Endothelial cell of umbilical vein (primary cell): Measurements from ENCODE around the gene SPINK1. TPM values are rescaled to one million over a fixed set of nuclear protein-coding genes. Genes with fewer than 3 reads are reported as not detected.

Experiments used
- BruUV-seq: library from RNA; stranded (reverse); fragments of 400-500 nt; replicated peaks from 2 replicates; lab custom pipeline; 2021; lab: Mats Ljungman, UMichigan
- CTCF ChIA-PET: fragments of 300-600, 350-600 bp; sonication (Branson Sonifier 250); formaldehyde crosslinking; loops from one replicate; lab custom pipeline; 2021; ENCODE audit warnings: antibody characterized with exemption, inconsistent platforms; lab: Charles Lee
- POLR2A ChIA-PET: fragments of 300-600, 350-600 bp; sonication (Branson Sonifier 250); formaldehyde crosslinking; loops from one replicate; lab custom pipeline; 2021; ENCODE audit warnings: antibody characterized with exemption, inconsistent platforms; lab: Charles Lee
- DNase-seq: peaks from one replicate; pipeline ENCODE4 v3.0.0-alpha.2; 2011; ENCODE audit warnings: low read depth, low spot score
- FAIRE-seq: peaks from 2 replicates; lab custom pipeline; 2011; peaks lifted over from hg19 to GRCh38; lab: Jason Lieb, UNC
- H2AFZ ChIP-seq: 2 replicates; pipeline ENCODE4 v1.6.0; 2012; ENCODE audit warnings: low read depth, low read length, control low read depth, inconsistent platforms
- H3K27ac ChIP-seq: 2 replicates; pipeline ENCODE4 v1.5.1; 2011; ENCODE audit warnings: low read depth, mild to moderate bottlenecking, control low read depth, low read length, moderate library complexity; ENCODE audit not compliant: insufficient read depth
- H3K27me3 ChIP-seq, 2 experiments: 2 replicates each; pipeline versions ENCODE4 v1.6.0 to v1.6.1; 2011; ENCODE audit warnings: low read length in 2 of 2, mixed read lengths in 1 of 2; ENCODE audit not compliant: control insufficient read depth in 2 of 2, insufficient read depth in 2 of 2
- H3K36me3 ChIP-seq, 2 experiments: 2 replicates in 1 of 2; 3 replicates in 1 of 2; pipeline ENCODE4 v1.5.1; 2011; ENCODE audit warnings: low read length in 2 of 2, mild to moderate bottlenecking in 1 of 2, moderate library complexity in 1 of 2; ENCODE audit not compliant: control insufficient read depth in 2 of 2, insufficient read depth in 2 of 2; ENCODE audit errors: extremely low read depth in 1 of 2
- H3K4me1 ChIP-seq: 3 replicates; pipeline ENCODE4 v1.5.1; 2011; ENCODE audit warnings: mild to moderate bottlenecking, low read length; ENCODE audit not compliant: control insufficient read depth, insufficient read depth; ENCODE audit errors: extremely low read depth
- H3K4me2 ChIP-seq: 2 replicates; pipeline ENCODE4 v1.6.1; 2011; ENCODE audit warnings: low read length, control low read depth, mixed read lengths; ENCODE audit not compliant: insufficient read depth
- H3K4me3 ChIP-seq, 3 experiments: fragments of 200-600 bp in 1 of 3; sonication (generic), shearing (Covaris generic) in 1 of 3; replicated peaks in 1 of 3; 2 replicates each; pipeline ENCODE4 v1.5.1; 2011 to 2016; ENCODE audit warnings: control low read depth in 3 of 3, low read length in 3 of 3, mild to moderate bottlenecking in 2 of 3, inconsistent platforms in 1 of 3, low read depth in 1 of 3, moderate library complexity in 1 of 3; ENCODE audit not compliant: insufficient read depth in 1 of 3
- H3K79me2 ChIP-seq: 2 replicates; pipeline ENCODE4 v1.6.0; 2012; ENCODE audit warnings: low read length, inconsistent platforms; ENCODE audit not compliant: control insufficient read depth, insufficient read depth
- H3K9ac ChIP-seq: replicated peaks from 2 replicates; pipeline ENCODE3; 2011; ENCODE audit warnings: low read length, control low read depth; ENCODE audit not compliant: insufficient read depth; ENCODE audit errors: extremely low read depth
- H3K9me1 ChIP-seq: replicated peaks from 3 replicates; pipeline ENCODE4 v1.6.0; 2011; ENCODE audit warnings: mild to moderate bottlenecking, low read length; ENCODE audit not compliant: control insufficient read depth, insufficient read depth; ENCODE audit errors: extremely low read depth
- H3K9me3 ChIP-seq: replicated peaks from 2 replicates; pipeline ENCODE4 v1.5.1; 2012; ENCODE audit warnings: low read length, inconsistent platforms; ENCODE audit not compliant: control insufficient read depth, insufficient read depth
- H4K20me1 ChIP-seq: replicated peaks from 2 replicates; pipeline ENCODE3; 2011; ENCODE audit warnings: mild to moderate bottlenecking, low read length; ENCODE audit not compliant: control insufficient read depth, insufficient read depth; ENCODE audit errors: extremely low read depth
- CTCF ChIP-seq, 2 donors: IDR thresholded peaks; 1 replicate in 1 of 2; 2 replicates in 1 of 2; pipeline ENCODE4 v1.5.1; 2011; ENCODE audit warnings: low read length in 2 of 2, mild to moderate bottlenecking in 2 of 2, moderate library complexity in 2 of 2, control low read depth in 1 of 2, inconsistent platforms in 1 of 2, low read depth in 1 of 2; ENCODE audit not compliant: insufficient read depth in 1 of 2; ENCODE audit errors: extremely low read depth in 1 of 2
- EZH2 ChIP-seq: IDR thresholded peaks from 2 replicates; pipeline ENCODE4 v1.6.1; 2012; ENCODE audit warnings: borderline replicate concordance, low read depth, mild to moderate bottlenecking, moderate library complexity, low read length, inconsistent platforms; ENCODE audit not compliant: severe bottlenecking
- FOS ChIP-seq: IDR thresholded peaks from 2 replicates; pipeline ENCODE4 v1.6.1; 2011; ENCODE audit warnings: mild to moderate bottlenecking, low read length, moderate library complexity, borderline replicate concordance; ENCODE audit not compliant: insufficient read depth
- GATA2 ChIP-seq: IDR thresholded peaks from 2 replicates; pipeline ENCODE4 v1.7.0; 2011; ENCODE audit warnings: low read depth, mild to moderate bottlenecking, moderate library complexity, mixed read lengths, low read length; ENCODE audit not compliant: insufficient read length, insufficient read depth
- JUN ChIP-seq: IDR thresholded peaks from 2 replicates; pipeline ENCODE4 v1.6.1; 2011; ENCODE audit warnings: borderline replicate concordance, low read depth; ENCODE audit not compliant: insufficient read length, insufficient read depth
- MAX ChIP-seq: IDR thresholded peaks from 2 replicates; pipeline ENCODE4 v1.6.1; 2011; ENCODE audit not compliant: insufficient read depth, insufficient read length
- MYC ChIP-seq: IDR thresholded peaks from one replicate; pipeline ENCODE4 v1.6.1; 2011; ENCODE audit warnings: mild to moderate bottlenecking, low read depth, low read length
- POLR2A ChIP-seq: IDR thresholded peaks from 2 replicates; pipeline ENCODE4 v1.6.1; 2012; ENCODE audit warnings: low read depth, mild to moderate bottlenecking, control low read depth, low read length
- POLR2AphosphoS5 ChIP-seq: IDR thresholded peaks from 2 replicates; pipeline ENCODE4 v1.6.1; 2012; ENCODE audit warnings: low read depth, mild to moderate bottlenecking, control low read depth, low read length, moderate library complexity; ENCODE audit not compliant: insufficient read depth
- dilution Hi-C: fragments of 300-500 bp; cut with MboI; formaldehyde crosslinking; loops from one replicate; pipeline ENCODE4 v1.15.0; 2019; ENCODE audit warnings: low sequenced_read_pairs; ENCODE audit not compliant: extremely low pct_ligation_motif_present
- intact Hi-C: fragments of 100-400 bp; cut with micrococcal nuclease; formaldehyde crosslinking; loops from one replicate; pipeline ENCODE4 v1.10.0; 2022
- polyA plus RNA-seq, 4 experiments: library from polyadenylated mRNA; depleted of rRNA in 3 of 4; stranded (reverse) in 3 of 4; unstranded in 1 of 4; fragments of >200 nt; gene quantifications; 2 replicates each; pipeline versions ENCODE4 v1.2.1 to v1.2.3, GENCODE V29; 2011 to 2012; ENCODE audit warnings: missing spikeins in 1 of 4
- total RNA-seq: library from RNA; stranded (reverse); gene quantifications from 2 replicates; pipeline ENCODE4 v1.2.3, GENCODE V29; 2021

SPINK1 gene
- total and polyA plus RNA-seq, 2 donors (not counting 3 experiments of a cell fraction or from before 2014, with no cell fraction given) = not detected

GRCh38 chr5:147809830-147810666 lies 21.4 kb downstream of the SPINK1 start:
- no peak overlapping the region for H3K4me3 ChIP-seq
- CTCF ChIA-PET = interaction anchor here (1.1 to 4.1 kb wide), 2 partner anchors 13 to 182 kb away, joined by 3 to 11 read pairs; no protein-coding TSS in a partner anchor

GRCh38 chr5:147805030-147805454 lies 26.4 kb downstream of the SPINK1 start:
- Histone ChIP-seq H3K4me2 (no peak overlapping the region), H4K20me1 (no peaks in the 10 kb centered on the region), H3K79me2 (no peaks in the 10 kb centered on the region), H2AFZ (no peak overlapping the region), H3K9me3 (no peaks in the 10 kb centered on the region), H3K27me3 (peaks cover 0 to 2% of the 10 kb centered on the region in 2 experiments), H3K9me1 (no peaks in the 10 kb centered on the region), H3K4me3 (no peak overlapping the region), H3K9ac (no peak overlapping the region), H3K27ac (no peak overlapping the region), H3K36me3 (no peaks in the 10 kb centered on the region), H3K4me1 (no peaks in the 10 kb centered on the region)
- BruUV-seq = no TSS peak
- POLR2A ChIA-PET = no interaction called here
- CTCF ChIA-PET = interaction anchor here (1.5 kb wide), 1 partner anchor 176 kb away, joined by 4 read pairs; no protein-coding TSS in a partner anchor
- dilution Hi-C loops = no loop called here
- FAIRE-seq (no peak), DNase-seq (no peak)
- intact Hi-C loops = no loop called here
- TF ChIP-seq POLR2AphosphoS5 (no peak), EZH2 (no peak), CTCF (IDR thresholded peaks at IDR 0.05; ENCODE audit: extremely low read depth in 1 of 2, insufficient read depth in 1 of 2, low read depth in 1 of 2, low read length in 2 of 2) (no peak), FOS (no peak), MAX (no peak), POLR2A (no peak), JUN (no peak), GATA2 (no peak), MYC (no peak)

More at GRCh38 chr5:147809830-147810666, 21.4 kb downstream of the SPINK1 start:
- no peaks in the 10 kb centered on the region for H3K36me3 ChIP-seq
- no peaks in the 10 kb centered on the region for H3K9me3 ChIP-seq
- TF ChIP-seq POLR2A (no peak), FOS (no peak), EZH2 (no peak), GATA2 (no peak), MAX (no peak), MYC (no peak), POLR2AphosphoS5 (no peak)
- intact Hi-C loops = no loop called here
- H2AFZ ChIP-seq = no peak overlapping the region
- no TSS peak for BruUV-seq
- H3K4me1 ChIP-seq = no peaks in the 10 kb centered on the region
- POLR2A ChIA-PET = no interaction called here
- no peaks in the 10 kb centered on the region for H3K9me1 ChIP-seq
- FAIRE-seq = no peak
- dilution Hi-C loops = no loop called here
- no peaks in the 10 kb centered on the region for H3K79me2 ChIP-seq
- no peaks in the 10 kb centered on the region for H4K20me1 ChIP-seq
- no peak overlapping the region for H3K27ac ChIP-seq
- DNase-seq = no peak
- no peak overlapping the region for H3K4me2 ChIP-seq
- no peaks in the 10 kb centered on the region for H3K27me3 ChIP-seq
- H3K9ac ChIP-seq = no peak overlapping the region
